Stimulated activated naive CD4-positive, alpha-beta T cell (primary cell): Measurements from ENCODE around the gene PITPNM3.
"Not testable (repeated sequence)": the region's sequence is repeated elsewhere in the genome, so short reads cannot be mapped to it uniquely, and the experiment has no call there.

Experiments
- DNase-seq, 6 experiments: peaks; one replicate each; lab custom pipeline; 2025; lab: John Stamatoyannopoulos, UW

Gene PITPNM3

DNA sequence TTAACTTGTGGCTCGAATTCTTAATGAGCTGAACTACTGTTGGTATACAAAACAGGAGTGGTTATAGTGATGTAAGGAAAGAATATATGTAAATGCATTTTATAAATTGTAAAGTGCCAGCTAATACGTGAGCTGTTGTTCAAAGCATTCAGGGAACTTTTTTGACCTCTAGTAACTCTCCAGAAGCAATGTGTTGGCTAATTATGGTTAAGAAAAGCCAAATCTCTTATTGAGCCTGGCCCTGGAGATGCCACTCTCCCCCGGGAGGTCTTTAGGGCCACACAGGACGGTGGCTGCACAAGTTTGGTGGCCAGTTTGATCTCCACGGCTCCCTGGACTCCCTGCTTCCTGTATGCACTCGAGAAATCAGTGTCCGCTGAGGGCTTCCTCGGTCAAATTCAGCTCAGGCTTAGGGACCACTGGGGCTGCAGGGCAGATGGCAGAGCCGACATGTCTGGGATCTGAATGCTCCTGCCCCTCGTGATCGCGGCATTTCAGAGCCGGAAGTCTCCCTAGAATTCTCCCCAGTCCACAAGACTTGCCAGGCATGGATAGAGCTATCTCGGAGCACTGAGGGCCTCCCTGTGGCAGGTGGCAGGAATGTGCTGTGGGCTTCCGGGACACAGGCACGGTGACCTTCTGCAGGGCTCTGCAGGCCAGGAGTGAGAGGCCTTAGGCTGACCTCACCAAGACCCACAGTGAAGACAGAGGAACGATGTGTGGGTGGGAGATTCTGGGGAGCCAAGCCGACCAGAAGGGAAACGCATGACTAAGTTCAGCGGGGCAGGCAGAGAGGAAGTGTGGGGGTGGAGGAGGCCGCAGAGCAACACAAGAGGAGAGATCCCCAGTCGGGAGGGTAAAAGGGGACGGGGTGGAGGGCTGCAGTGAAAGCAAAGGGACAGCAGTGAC, 18.6 kb upstream of the PITPNM3 start:
- DNase-seq: peak in 1 of 6 experiments; percentile 7

DNA sequence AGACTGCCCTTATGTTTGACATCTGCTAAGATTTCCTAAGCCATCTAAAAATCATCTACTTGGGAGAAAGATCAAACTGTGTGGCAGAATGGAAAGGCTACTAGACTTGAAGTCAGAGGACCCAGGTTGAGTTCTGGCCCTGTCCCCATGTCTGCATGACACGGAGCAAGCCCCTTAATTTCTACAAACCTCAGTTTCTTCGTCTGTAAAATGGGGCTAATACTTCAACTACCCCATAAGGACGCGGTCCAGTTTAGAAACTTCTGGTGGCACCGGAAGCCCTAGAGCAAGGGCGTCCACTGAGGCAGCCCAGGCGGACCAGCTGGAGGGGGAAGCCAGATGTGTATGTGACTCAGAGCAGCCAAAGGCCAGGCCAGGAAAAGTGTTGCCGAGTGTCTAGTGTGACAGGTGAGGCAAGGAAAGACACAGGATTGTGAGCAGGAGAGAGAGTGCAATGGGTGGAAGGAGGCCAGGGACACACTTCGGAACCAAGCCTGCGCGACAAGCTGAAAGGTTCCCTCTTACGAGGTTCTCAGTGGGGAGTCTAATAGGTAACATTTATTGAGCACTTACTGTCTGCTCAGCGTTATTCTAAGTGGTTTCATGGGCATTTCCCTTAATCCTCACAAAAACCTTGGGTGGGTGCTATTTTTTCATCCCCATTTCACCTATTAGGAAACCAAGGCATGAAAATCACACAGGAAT, 17.8 kb upstream of the PITPNM3 start:
- no peak for DNase-seq

DNA sequence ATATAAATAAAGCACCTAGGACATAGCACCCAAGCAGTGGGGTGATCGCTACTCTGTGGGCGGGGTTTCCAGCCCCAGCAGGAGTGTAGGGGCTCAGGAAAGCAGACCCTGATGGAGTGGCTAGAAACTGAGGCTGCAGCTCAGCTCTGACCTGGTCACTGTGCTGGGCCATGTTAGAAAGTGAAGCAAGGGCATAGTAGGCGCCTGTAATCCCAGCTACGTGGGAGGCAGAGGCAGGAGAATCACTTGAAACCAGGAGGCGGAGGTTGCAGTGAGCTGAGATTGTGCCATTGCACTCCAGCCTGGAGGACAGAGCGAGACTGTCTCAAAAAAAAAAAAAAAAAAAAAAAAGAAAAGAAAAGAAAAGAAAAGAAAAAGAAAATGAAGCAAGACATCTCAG, 17.1 kb upstream of the PITPNM3 start:
- not testable (repeated sequence) for DNase-seq

DNA sequence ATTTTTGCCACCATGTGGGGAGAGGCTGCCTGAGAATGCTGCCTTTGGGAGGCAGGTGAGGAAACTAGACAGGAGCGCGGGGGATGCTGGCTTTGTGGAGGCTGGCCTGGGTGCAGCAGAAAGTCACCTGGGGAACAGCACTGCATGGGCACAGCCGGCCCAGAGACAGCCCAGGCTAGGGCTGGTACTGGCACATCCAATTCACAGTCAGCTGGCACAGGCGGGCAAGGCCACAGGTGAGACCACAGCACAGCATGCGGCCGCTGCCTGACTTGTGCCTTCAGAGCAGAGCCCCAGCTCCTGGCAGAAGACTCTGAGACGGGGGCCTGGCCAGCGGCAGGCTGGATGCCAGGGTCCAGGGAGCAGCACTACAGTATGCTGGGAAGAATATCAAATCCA, 16.6 kb upstream of the PITPNM3 start:
- DNase-seq: no peak

DNA sequence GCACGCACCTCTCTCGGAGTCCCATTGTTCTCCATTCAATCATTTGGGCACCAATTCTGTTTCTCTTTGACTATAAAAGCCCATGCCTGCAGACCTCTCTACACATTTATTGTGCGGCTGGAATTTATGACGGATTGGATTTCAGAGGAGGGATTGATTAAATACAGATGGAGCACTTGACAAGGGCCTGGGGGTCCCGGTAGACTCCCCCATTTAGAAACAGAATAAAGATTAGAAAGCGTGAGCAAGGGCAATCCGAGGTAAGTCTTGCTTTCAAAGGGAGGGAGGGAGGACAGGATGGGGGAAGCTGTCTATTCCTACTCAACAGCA, 15.1 kb upstream of the PITPNM3 start:
- no peak for DNase-seq

DNA sequence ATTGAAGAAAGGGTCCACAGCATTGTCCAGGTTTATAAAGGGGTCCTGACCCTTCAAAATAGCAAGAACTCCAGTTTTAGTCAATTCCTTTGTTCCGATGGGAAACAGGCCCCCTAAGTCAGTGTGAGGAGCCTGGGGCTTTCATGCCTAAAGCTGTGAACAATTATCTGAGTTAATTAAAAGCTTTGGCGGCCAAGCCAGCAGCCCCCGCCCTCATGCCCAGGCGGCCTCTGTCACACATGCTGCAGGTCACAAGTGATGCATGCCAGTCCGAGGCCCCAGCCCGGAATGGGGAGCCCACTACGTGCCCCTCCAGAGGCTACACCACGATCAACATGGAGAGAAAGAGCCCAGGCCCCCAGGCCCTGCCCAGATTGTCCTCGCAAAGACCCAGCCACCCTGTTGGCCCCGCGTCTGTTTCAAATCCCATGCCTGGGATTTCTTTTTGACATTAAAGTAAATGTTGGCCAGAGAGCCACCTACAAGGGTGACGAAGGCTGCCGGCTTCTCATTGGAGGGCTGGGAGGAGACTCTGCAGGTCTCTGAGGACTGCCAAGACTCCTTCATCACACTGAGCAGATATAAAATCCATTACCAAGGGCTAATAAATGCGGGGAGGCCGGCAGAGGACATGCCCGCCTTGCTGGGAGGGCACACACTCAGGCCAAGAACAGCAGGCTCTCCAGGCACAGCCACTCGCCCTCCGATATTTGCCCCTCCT, 14.5 kb upstream of the PITPNM3 start:
- no peak for DNase-seq

DNA sequence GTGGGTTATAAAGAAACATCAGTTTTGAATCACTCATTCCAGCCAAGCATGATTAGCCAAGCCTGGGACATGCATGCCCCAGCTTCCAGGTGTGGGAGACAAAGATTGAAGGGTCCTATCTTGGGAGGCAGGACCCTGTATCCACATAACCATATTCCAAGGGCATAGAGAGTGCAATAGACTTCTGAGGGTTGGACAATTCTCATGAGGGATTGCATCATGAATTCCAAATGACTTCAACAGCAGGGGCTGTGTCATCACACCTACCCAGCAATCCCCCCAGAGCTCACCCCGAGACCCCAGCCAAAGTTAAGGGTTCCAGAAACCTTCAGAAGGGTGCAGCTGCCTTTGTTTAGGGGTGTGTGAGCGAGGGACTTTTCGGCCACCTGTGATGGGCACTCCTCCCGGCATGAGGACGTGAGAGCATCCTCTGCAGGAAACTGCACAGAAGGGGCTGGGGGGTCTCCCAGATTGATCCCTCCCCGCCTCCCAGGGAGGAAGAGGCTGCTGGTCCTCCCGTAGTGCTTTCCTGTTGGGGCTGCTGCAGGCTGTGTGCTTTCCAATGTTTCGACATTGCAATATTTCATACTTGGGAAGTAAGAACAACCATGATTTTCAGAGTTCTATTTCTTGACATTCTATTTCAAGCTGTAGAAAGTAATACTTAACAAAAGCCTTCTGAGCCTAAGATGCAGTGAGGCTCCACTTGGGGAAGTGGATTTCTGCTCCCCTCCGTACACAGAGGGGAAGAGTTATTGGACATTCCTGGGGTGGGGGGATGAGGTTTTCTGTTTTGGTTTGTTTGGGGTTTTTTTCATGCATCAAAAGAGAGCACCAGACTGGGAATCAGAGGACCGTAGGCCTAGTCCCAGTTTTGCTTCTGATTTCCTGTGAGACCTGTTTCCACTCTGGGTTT, 13.3 kb upstream of the PITPNM3 start:
- DNase-seq: no peak

DNA sequence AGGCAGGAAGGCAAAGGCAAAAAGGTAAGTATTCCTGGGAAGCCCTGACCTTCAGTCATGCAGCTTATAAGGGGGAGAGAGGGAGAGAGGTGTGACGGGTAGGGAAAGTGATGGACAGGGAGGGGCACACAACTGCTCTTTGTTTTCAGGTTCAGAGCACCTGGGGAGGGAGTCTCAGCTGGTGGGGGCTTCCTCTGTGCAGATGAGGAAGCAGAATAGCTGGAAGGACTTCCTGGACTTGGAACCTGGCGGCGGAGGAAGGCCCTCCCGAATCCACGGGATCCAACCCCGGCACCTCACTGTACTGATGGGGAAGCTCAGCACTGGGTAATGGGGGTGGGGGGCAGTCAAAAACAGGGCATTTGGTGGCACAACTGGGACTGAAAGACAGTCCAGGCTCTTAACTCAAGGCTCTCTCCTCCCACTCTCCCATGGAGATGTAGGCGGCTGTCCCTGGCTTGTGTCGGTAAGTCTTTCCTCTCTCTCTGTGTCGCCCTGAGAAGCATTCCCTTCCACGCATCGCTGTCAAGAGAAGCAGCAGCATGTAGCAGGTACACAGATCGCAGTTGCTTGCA, 11.9 kb upstream of the PITPNM3 start:
- no peak for DNase-seq

DNA sequence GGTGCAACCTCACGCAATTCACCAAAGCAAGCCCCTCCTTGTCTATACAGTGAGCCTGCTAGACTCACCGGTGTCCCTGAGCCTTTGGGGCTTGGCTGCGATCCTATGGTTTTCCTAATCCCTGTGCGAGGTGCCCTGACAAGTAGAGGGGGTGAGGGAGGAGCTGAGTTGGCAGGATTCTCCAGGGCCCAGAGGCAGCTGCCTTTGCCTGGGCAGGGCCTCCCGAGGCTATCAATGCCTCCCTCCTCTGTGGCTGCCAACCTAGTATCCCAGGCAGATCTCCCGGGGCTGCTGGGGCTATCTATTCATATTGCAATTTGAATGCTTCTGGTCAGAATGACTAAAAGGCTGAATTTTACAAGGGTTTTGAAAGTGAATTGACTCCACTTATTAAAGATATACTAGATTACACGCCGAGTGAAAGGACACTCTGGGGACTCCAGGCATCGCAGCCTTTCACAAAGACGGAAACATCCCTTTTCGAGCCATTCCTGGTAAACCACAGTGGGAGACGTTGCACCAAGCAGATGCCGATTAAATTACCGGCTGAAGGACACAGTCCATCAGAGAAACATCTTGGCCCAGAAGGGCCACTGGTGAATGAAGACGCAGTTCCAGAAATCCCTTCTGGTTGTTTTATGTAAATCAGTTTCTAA, 11.3 kb upstream of the PITPNM3 start:
- no peak for DNase-seq

DNA sequence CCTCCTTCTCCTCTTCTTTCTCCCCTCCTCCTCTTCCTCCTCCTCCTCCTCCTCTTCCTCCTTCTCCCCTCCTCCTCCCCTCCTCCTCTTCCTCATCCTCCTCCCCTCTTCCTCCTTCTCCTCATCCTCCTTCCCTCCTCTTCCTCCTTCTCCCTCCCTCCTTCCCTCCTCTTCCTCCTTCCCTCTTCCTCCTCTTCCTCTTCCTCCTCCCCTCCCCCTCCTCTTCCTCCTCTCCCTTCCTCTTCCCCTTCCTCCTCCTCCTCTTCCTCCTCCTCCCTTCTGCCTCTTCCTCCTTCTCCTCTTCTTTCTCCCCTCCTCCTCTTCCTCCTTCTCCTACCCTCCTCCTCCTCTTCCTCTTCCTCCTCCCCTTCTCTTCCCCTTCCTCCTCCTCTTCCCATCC, 5.1 kb upstream of the PITPNM3 start:
- DNase-seq: no peak

DNA sequence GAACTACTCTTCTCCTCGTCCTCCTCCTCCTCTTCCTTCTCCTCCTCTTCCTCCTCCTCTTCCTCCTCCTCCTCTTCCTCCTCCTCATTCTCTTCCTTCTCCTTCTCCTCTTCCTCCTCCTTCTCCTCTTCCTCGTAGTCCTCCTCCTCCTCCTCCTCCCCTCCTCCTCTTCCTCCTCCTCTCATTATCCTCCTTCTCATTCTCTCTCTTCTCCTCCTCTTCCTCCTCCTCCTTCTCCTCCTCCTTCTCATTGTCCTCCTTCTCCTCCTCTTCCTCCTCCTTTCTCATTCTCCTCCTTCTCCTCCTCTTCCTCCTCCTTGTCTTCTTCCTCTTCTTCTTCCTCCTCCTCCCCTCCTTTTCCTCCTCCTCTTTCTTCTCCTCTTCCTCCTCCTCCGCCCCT, 4.1 kb upstream of the PITPNM3 start:
- no peak for DNase-seq

DNA sequence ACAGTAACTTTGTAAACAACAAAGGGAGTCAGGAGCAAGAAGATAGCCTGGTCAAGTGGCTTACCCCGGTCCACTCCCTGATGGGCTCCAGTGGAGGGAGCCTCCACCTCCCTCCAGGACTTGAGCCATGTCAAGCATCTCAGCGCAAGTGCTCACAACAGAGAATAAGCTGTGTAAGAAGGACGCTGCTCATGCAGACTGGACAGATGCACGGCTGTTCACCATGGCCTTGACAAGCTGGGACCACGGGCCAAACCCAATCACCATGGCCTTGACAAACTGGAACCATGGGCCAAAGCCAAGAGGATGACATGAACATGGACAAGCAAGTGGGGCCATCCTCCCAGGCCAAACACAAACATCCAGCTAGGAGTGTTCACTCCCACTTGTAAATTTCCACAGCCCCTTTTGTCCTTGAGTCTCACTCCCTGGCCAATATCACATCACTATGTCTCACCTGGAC, 3.4 kb upstream of the PITPNM3 start:
- DNase-seq: no peak

DNA sequence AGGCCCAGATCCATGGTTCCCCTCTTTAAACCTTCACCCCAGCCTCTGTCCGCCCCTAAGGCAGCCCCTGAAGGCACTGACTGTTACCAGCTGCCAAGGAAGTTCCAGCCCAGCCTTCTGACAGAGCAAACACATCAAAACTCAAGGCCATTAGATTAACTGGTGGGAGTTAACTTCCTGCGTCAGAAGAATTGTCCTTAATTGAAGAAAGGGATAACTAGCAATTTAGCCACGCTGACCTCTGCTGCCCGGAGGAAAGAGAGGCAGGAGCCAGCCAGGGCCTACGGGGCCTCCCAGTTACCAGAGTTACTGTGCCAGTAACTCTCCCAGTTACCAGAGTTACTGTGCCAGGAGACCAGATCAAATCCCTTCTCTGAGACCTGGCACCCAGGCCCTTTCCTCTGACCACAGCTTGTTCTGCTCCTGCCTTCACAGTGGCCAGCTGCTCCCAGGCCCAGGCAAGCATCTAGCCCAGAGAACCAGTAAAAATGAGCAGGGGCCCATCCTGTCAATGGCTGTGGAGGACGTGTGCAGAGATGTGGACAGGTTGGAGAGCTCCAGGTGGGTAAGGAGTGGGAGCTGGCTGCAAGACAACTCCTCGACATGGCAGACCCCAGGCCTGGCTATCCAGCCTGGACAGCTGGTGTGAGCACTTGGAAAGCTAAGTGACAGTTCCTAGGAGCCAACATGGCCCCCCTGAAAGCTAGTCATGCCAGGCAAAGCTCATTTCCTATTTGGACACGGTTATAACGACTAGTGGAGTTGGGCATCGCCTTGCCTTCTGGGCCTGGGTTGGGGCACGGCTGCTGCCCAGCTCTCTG, 2.8 kb upstream of the PITPNM3 start:
- DNase-seq: no peak

DNA sequence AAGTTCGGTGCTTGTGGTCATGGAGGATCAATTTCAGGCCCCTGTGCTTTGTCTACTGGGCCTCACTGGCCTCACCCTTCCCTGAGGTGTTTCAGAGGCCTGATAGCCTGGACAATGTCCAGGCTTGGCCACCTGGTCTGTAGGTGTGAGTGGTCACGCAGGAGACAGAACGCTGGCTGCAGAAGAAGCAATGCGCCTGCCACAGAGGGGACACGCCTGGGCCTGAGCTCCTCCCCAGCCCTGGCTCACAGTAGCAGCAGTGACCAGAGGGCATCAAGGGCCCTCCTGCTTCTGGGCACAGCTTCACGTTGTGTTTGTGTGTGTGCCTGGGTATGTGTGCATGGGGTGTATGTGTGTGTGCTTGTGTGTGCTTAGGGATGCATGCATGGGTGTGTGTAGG, 1.9 kb upstream of the PITPNM3 start:
- no peak for DNase-seq

DNA sequence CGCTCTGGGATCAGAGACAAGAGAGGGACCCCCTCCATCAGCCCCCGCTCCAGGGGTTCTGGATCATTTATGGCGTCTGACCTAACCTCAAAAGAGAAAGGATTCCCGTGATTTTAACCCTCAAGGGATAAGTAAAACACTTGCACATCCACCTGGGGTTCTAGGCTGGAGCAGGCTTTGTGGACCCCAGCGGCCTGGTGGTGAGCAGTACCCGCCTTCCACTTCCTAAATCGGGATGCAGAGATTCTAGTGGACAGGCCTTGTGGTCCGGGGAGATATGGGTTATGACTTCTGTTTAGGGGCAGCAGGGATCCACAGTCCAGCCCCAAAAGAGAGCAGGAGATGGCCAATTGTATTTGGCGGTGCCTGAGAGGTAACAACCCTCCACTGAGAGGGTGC, 684 bp upstream of the PITPNM3 start:
- DNase-seq: no peak

DNA sequence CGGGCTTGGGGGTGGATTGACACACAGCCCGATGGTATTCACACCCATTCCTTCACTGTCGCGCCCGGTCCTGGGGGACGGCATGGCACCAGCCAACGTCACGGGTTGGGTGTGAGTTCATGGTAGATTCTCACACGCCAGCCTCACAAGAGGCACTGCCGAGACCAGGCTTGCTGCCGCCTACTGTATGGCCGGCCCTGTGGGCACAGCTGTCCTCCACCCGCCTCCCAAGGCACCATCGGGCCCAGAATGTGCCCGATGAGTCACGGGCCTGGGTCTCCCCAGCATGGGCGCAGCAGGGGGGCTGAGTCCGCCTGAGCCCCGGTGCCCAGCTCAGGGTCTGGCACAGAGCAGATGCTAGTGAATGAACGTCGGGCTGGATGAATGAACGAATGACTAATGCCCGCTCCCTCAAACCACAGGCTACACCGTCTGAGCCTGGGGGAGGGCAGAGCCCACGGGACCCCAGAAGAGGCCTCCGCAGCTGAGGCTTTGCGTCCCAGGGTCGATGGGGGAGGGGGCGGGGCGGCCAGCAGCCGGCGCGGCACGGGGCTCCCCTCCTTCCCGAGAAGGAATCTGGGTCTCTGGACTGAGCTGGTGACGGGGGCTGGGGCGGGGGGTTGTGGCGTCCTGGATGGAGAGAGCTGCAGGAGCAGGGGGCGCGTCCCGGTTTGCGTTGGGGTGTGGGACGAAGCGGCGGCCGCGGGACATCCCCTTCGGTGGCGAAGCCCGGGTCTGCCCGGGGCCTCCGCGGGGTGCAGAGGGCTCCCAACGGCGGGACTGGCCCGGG, 829 bp downstream of the PITPNM3 start:
- DNase-seq: no peak

DNA sequence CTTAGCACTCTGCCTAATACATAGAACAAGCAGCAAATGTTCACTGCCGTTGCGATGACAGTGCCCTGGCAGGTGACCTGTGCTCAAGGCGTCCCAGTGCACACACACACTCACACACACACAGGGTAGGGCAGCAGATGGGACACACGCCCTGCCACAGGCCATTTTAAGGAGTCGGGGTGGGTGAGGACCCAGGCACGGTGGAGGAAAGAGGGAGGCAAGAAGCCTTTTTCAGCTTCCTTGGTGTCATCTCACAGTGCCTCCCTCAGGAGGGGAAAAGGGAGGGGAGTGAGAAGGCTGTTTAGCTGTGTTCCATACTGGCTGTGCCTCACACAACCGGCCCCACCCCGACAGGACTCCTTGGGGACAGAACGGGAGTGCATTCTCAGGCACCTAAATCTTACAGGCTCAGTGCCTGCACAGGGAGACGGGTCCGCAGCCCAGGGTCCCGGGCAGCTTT, 1.5 kb downstream of the PITPNM3 start:
- no peak for DNase-seq

DNA sequence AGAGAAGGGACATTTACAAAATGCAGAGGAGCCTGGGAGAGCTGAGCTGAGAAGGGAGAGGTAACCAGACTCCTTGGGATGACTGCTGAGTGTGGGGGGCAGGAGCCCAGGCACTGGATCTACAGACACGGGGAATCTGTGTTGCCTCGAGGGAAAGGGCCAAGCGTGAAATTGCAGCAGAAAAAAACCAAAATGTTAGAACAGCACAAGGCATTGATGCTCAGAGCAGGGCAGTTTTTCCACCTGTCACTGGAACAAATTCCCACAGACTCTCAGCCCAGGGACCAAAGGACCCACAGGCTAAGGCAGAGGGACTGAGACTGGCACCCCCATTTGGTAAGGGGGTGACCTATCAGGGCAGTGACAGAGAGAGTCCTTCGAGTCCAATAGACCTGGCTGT, 2.0 kb downstream of the PITPNM3 start:
- DNase-seq: no peak
